ENCODE data around the gene CDC42BPB. TPM values are rescaled to one million over a fixed set of nuclear protein-coding genes. Genes with fewer than 3 reads are reported as not detected.

CDC42BPB gene
- total RNA-seq, 1 experiment from 2014 or later, result 103 TPM

DNA sequence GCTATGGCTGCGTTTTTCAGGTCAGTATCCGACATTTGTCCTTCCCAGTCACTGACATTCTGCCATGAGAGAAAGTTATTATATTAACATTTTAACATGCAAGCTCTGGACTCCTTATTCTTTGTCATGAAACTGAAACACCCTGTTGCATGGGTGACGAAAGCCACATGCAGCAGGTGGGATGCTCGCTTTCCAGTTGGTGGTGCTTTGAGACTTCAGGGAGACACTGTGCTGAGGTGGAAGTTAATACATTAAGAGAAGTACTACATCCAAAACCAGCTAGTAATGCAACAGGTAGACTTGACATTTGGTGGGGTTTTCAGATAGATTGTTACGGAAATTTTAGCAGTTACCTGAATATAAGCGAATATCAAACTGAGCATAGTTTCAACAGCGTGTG, 167.7 kb downstream of the CDC42BPB start:
- Mint-ChIP-seq H3K4me1 (peaks cover 4 to 6% of the 10 kb centered on the region in 2 experiments; a peak in 3 of 4 replicates), H3K4me3 (no peak overlapping the region), H3K27me3 (ENCODE audit: low read depth) (no peaks in the 10 kb centered on the region), H3K27ac (no peak overlapping the region), H3K9me3 (no peaks in the 10 kb centered on the region), H3K36me3 (ENCODE audit: insufficient read depth in 1 of 3, low read depth in 3 of 3) (peaks cover 0 to 7% (median 4%) of the 10 kb centered on the region in 3 experiments; a peak in 4 of 7 replicates)
- H3K23ac ChIP-seq (ENCODE audit: insufficient read length, low read depth, low read length), result no peak overlapping the region
- H4K5ac ChIP-seq (ENCODE audit: insufficient read length, low read depth, low read length), result no peak overlapping the region
- no peak for DNase-seq
- no peak overlapping the region for H2AK5ac ChIP-seq (ENCODE audit: insufficient read length, low read length)
- no peak overlapping the region for H2BK20ac ChIP-seq (ENCODE audit: low read depth, low read length, poor library complexity, severe bottlenecking)
- no peak overlapping the region for H3K4me2 ChIP-seq (ENCODE audit: insufficient read depth, insufficient read length, low read length)
- H4K20me1 ChIP-seq (ENCODE audit: control insufficient read depth, insufficient read depth, insufficient read length), result no peaks in the 10 kb centered on the region
- H3K79me2 ChIP-seq (ENCODE audit: insufficient read depth, low read length), result no peaks in the 10 kb centered on the region
- TF ChIP-seq, protein P1, sequence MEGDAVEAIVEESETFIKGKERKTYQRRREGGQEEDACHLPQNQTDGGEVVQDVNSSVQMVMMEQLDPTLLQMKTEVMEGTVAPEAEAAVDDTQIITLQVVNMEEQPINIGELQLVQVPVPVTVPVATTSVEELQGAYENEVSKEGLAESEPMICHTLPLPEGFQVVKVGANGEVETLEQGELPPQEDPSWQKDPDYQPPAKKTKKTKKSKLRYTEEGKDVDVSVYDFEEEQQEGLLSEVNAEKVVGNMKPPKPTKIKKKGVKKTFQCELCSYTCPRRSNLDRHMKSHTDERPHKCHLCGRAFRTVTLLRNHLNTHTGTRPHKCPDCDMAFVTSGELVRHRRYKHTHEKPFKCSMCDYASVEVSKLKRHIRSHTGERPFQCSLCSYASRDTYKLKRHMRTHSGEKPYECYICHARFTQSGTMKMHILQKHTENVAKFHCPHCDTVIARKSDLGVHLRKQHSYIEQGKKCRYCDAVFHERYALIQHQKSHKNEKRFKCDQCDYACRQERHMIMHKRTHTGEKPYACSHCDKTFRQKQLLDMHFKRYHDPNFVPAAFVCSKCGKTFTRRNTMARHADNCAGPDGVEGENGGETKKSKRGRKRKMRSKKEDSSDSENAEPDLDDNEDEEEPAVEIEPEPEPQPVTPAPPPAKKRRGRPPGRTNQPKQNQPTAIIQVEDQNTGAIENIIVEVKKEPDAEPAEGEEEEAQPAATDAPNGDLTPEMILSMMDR (conservative IDR thresholded peaks at IDR 0.05), result no peak
- H2BK15ac ChIP-seq (ENCODE audit: low read depth, low read length), result no peak overlapping the region
- no peak overlapping the region for H3K9ac ChIP-seq (ENCODE audit: extremely low read depth, insufficient read length, low read length)
- no peak overlapping the region for H3K4ac ChIP-seq (ENCODE audit: low read depth, low read length)
- WGBS (ENCODE audit: extremely low coverage, insufficient read length, low lambda C conversion rate), result no CpG with 5 or more reads among the region's 7 CpGs
- H3K79me1 ChIP-seq (ENCODE audit: insufficient read depth, low read depth, low read length, poor library complexity, severe bottlenecking), result no peaks in the 10 kb centered on the region
- H3K9me3 ChIP-seq (ENCODE audit: control insufficient read depth, low read depth, low read length), result no peaks in the 10 kb centered on the region
- H3K23me2 ChIP-seq (ENCODE audit: insufficient read length, low read depth, low read length, poor library complexity, severe bottlenecking), result no peaks in the 10 kb centered on the region
- no peaks in the 10 kb centered on the region for H3K27me3 ChIP-seq (ENCODE audit: insufficient read depth, low read length)
- H3K56ac ChIP-seq (ENCODE audit: insufficient read length, low read depth, low read length), result no peak overlapping the region
- no peaks in the 10 kb centered on the region for H3K4me1 ChIP-seq (ENCODE audit: insufficient read depth, low read length)
- no peak overlapping the region for H3K18ac ChIP-seq (ENCODE audit: insufficient read length, low read depth, low read length)
- H3K27ac ChIP-seq (ENCODE audit: insufficient read length, low read depth, low read length), result no peak overlapping the region
- H2AFZ ChIP-seq (ENCODE audit: low read length), result no peak overlapping the region
- H3K14ac ChIP-seq (ENCODE audit: insufficient read depth, low read length), result no peak overlapping the region
- H2BK5ac ChIP-seq (ENCODE audit: insufficient read length, low read length), result no peak overlapping the region
- no peak overlapping the region for H2BK12ac ChIP-seq (ENCODE audit: insufficient read length, low read depth, low read length)
- no peak overlapping the region for H4K91ac ChIP-seq (ENCODE audit: insufficient read length, low read depth, low read length)
- no peak overlapping the region for H2BK120ac ChIP-seq (ENCODE audit: low read depth, low read length, poor library complexity, severe bottlenecking)
- H4K8ac ChIP-seq (replicated peaks; ENCODE audit: insufficient read length, low read depth, low read length), result no peak overlapping the region
- H3T11ph ChIP-seq (ENCODE audit: low read length), result no peak overlapping the region

Measured in H9 (cell line).